BJ (cell line): Measurements from ENCODE around the gene SLC39A11. TPM values are rescaled to one million over a fixed set of nuclear protein-coding genes. Genes with fewer than 3 reads are reported as not detected.

Experiments
- CTCF ChIA-PET: fragments of 350-600 bp; formaldehyde crosslinking; extraction: SDS; loops from one replicate; lab custom pipeline; 2021; ENCODE audit warnings: antibody characterized with exemption, inconsistent platforms; lab: Yijun Ruan, JAX
- POLR2A ChIA-PET: fragments of 300-600 bp; sonication (Branson Sonifier 250); formaldehyde crosslinking; extraction: SDS; loops from one replicate; lab custom pipeline; 2021; ENCODE audit warnings: antibody characterized with exemption; lab: Charles Lee
- DNase-seq: peaks from one replicate; pipeline ENCODE4 v3.0.0-alpha.2; 2011; ENCODE audit warnings: low read depth
- H3K27me3 ChIP-seq: 2 replicates; pipeline ENCODE4 v1.6.0; 2011; ENCODE audit warnings: low read length; ENCODE audit not compliant: control insufficient read depth, insufficient read depth
- H3K36me3 ChIP-seq: 2 replicates; pipeline ENCODE4 v1.5.1; 2011; ENCODE audit warnings: low read length; ENCODE audit not compliant: control insufficient read depth, insufficient read depth
- H3K4me3 ChIP-seq: 2 replicates; pipeline ENCODE4 v1.5.1; 2011; ENCODE audit warnings: low read depth, mild to moderate bottlenecking, control low read depth, low read length
- polyA plus RNA-seq: library from polyadenylated mRNA; depleted of rRNA; stranded (reverse); fragments of >200 nt; gene quantifications from 2 replicates; pipeline ENCODE4 v1.2.3, GENCODE V29; 2011
- TF ChIP-seq, protein P1 (sequence below): IDR thresholded peaks from 2 replicates; pipeline ENCODE4 v1.5.1; 2011; ENCODE audit warnings: low read depth, mild to moderate bottlenecking, control low read depth, inconsistent platforms, low read length, moderate library complexity; ENCODE audit not compliant: insufficient read depth

Gene SLC39A11
- polyA plus RNA-seq, 1 experiment: 20.9 TPM

DNA sequence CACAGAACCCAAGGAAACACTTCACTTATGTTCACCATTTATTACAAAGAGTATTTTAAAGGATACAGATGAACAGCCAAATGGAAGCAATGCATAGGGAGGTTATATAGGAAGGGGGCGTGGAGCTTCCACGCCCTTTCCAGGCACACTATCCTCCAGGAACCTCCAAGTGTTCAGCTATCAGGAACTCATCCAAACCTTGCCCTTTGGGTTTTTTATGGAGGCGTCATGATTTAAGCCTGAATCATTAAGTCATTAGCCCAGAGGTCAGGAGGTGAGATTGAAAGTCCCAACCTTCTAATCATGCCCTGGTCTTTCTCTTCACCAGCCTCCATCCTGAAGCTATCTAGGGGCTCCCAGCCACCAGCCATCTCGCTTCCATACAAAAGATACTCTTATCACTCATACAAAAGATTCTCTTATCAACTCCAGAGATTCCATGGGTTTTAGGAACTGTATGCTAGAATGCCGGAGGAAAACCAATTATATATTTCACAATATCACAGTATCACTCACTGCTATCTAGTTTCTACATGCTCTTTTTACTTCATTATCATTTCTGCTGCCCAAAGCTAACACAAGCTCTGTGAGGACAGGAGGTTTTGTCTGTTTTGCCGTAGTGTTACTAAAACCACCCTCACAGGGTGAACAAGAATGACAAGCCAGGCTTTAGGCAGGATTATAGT, 213.4 kb downstream of the SLC39A11 start:
- ChIA-PET POLR2A (no interaction called here), CTCF (interaction anchor here (0.9 kb wide), 1 partner anchor 11 kb away, joined by 4 read pairs; no protein-coding TSS in a partner anchor)
- TF ChIP-seq, protein P1, sequence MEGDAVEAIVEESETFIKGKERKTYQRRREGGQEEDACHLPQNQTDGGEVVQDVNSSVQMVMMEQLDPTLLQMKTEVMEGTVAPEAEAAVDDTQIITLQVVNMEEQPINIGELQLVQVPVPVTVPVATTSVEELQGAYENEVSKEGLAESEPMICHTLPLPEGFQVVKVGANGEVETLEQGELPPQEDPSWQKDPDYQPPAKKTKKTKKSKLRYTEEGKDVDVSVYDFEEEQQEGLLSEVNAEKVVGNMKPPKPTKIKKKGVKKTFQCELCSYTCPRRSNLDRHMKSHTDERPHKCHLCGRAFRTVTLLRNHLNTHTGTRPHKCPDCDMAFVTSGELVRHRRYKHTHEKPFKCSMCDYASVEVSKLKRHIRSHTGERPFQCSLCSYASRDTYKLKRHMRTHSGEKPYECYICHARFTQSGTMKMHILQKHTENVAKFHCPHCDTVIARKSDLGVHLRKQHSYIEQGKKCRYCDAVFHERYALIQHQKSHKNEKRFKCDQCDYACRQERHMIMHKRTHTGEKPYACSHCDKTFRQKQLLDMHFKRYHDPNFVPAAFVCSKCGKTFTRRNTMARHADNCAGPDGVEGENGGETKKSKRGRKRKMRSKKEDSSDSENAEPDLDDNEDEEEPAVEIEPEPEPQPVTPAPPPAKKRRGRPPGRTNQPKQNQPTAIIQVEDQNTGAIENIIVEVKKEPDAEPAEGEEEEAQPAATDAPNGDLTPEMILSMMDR: no peak
- Histone ChIP-seq H3K4me3 (no peak overlapping the region), H3K27me3 (no peaks in the 10 kb centered on the region), H3K36me3 (no peaks in the 10 kb centered on the region)
- no peak for DNase-seq

DNA sequence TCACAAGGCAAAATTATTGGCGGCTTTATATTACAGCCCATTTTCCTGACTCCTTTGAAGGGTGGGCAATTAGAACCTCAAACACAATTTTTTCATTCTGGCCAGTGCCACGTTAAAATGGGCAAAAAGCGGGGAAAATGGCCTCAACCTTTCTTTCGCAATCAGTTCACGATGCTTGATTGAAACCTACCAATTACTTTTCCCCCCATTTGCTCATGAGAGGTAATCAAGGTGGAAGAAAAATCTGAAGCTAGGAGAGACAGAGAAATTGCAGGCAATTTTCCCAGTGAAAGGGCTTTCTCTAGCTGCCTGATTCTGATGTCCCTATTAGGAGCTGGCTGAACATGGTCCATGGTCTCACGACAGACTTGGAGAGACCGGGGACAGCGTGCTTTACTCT, 215.1 kb downstream of the SLC39A11 start:
- Histone ChIP-seq H3K27me3 (no peaks in the 10 kb centered on the region), H3K36me3 (no peaks in the 10 kb centered on the region), H3K4me3 (no peak overlapping the region)
- TF ChIP-seq, protein P1: no peak
- CTCF ChIA-PET: no interaction called here
- DNase-seq: no peak
- POLR2A ChIA-PET: no interaction called here

- TF ChIP-seq, protein P1: no peak
- Histone ChIP-seq H3K27me3 (no peaks in the 10 kb centered on the region), H3K36me3 (no peaks in the 10 kb centered on the region), H3K4me3 (no peak overlapping the region)
- ChIA-PET POLR2A (no interaction called here), CTCF (no interaction called here)
- DNase-seq: no peak
Measured at GRCh38 chr17:72876413-72876812, 216.1 kb downstream of the SLC39A11 start.

GRCh38 chr17:72875361-72875760, 217.1 kb downstream of the SLC39A11 start:
- TF ChIP-seq, protein P1: no peak
- ChIA-PET POLR2A (no interaction called here), CTCF (no interaction called here)
- Histone ChIP-seq H3K36me3 (no peaks in the 10 kb centered on the region), H3K27me3 (no peaks in the 10 kb centered on the region), H3K4me3 (no peak overlapping the region)
- no peak for DNase-seq

DNA sequence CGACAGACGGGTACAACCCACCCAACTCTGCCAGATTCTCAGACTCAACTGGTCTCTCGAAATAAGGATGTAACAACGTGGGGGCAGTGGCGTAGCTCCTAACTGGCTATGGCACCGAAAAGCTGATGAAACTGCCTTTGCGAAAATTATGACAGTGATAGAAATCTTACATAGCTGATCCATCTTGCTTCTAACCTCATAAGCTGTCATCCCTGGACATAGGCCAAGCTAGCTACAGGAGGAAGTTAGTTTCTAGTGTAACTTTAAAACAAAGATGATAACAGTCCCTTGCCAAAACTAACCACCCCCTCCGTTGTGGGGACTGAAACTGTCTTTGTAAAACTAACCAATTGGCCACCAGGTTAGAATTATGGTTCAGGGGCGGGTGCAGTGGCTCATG, 220.1 kb downstream of the SLC39A11 start:
- ChIA-PET CTCF (no interaction called here), POLR2A (no interaction called here)
- no peaks in the 10 kb centered on the region for H3K27me3 ChIP-seq
- TF ChIP-seq, protein P1: no peak
- H3K36me3 ChIP-seq: no peaks in the 10 kb centered on the region
- H3K4me3 ChIP-seq: no peak overlapping the region
- no peak for DNase-seq
